Cerebellar nuclear complex (tissue), 1 donor: ENCODE measurements around the gene IL31RA.
"Not testable (repeated sequence)": the region's sequence is repeated elsewhere in the genome, so short reads cannot be mapped to it uniquely, and the experiment has no call there.

Experiments
- DNase-seq, 2 experiments: peaks; one replicate each; lab custom pipeline; 2025; lab: John Stamatoyannopoulos, UW

Gene IL31RA

DNA sequence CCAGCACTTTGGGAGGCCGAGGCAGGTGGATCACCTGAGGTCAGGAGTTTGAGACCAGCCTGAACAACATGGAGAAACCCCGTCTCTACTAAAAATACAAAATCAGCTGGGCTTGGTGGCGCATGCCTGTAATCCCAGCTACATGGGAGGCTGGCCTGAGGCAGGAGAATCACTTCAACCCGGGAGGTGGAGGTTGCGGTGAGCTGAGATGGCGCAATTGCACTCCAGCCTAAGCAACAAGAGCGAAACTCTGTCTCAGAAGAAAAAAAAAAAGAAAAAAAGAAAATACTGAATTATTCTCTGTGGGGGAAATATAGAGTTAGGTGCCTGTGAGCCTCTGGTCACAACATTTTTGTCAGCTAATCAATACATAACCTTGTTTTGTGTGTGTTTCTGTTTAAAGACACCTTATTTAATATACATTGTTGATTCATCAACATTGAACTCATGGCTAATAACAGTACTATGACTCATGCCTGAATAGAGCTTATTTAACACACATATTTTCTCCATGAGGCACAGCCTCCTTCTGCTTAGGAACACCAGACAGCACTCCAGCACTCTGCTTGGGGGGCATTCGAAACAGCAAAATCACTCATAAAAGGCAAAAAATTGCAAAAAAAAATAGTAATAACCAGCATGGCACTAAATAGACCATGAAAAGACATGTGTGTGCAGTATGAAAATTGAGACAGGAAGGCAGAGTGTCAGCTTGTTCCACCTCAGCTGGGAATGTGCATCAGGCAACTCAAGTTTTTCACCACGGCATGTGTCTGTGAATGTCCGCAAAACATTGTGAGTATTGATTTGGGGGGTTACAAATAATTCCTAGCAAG is at the start of gene IL31RA:
IL31RA (plus strand) TSS at position 519 of the 836 bp plus-strand sequence; CDS start at position 733, 214 bp downstream.
- DNase-seq: no peak

DNA sequence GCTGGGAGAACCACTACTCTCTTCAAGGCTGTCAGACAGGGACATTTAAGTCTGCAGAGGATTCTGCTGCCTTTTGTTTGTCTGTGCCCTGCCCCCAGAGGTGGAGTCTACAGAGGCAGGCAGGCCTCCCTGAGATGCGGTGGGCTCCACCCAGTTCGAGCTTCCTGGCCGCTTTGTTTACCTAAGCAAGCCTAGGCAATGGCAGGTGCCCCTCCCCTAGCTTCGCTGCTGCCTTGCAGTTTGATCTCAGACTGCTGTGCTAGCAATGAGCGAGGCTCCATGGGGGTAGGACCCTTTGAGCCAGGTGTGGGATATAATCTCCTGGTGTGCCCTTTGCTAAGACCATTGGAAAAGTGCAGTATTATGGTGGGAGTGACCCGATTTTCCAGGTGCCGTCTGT is 42.3 kb upstream of the IL31RA start:
- not testable (repeated sequence) for DNase-seq

DNA sequence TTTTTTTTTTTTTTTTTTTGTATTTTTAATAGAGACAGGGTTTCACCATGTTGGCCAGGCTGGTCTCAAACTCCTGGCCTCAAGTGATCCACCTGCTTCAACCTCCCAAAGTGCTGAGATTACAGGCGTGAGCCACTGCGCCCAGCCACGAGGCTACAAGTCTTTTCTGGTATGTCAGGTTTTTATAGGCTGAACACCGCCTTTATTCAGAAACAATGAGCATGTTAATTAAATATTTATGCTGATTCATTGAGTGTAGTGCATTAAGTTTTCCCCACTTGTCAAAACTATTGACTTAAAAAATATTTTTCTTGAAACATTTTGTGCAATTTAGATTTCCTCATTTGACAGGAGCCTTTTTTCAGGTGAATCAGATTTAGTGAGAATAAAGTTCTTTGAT is 35.2 kb upstream of the IL31RA start:
- not testable (repeated sequence) for DNase-seq

DNA sequence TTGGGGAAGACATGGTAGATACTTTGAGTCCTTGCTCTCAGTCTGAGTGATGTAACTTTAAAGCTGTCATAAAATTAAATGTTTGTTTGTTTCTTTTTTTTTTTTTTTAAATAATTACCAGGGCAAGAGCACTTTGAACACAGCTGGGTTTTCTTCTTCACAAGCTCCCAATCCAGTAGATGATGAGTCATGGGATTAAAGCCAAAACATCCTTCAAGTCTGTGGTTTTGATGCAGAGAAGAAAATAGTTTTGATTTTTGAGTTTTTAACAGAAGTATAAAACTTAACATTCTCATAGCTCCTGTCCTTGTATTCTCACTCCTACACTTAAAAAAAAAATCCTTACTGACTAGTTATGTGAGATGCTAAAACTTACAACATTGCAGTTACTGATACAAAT is 34.8 kb upstream of the IL31RA start:
- DNase-seq: no peak

DNA sequence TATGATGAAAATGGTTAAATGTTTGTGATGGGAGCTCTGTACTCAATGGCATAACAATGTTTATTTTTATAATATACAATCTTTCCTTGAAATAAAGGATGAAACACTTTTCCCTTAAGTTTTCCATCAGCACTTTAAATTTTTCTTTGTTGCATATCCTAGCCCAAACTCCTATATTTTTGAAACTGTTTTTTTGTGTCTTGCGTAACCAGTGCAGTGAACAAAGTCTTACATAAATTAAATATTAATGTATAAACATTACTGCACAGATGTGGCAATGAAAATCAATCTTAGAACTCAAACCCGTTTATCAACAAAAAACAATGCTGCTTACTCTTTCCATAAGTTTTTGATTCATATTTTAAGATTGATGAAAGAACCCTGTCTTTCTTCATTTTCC is 34.1 kb upstream of the IL31RA start:
- DNase-seq: no peak

GRCh38 chr5:55820488-55820887 is 30.7 kb upstream of the IL31RA start:
- no peak for DNase-seq

DNA sequence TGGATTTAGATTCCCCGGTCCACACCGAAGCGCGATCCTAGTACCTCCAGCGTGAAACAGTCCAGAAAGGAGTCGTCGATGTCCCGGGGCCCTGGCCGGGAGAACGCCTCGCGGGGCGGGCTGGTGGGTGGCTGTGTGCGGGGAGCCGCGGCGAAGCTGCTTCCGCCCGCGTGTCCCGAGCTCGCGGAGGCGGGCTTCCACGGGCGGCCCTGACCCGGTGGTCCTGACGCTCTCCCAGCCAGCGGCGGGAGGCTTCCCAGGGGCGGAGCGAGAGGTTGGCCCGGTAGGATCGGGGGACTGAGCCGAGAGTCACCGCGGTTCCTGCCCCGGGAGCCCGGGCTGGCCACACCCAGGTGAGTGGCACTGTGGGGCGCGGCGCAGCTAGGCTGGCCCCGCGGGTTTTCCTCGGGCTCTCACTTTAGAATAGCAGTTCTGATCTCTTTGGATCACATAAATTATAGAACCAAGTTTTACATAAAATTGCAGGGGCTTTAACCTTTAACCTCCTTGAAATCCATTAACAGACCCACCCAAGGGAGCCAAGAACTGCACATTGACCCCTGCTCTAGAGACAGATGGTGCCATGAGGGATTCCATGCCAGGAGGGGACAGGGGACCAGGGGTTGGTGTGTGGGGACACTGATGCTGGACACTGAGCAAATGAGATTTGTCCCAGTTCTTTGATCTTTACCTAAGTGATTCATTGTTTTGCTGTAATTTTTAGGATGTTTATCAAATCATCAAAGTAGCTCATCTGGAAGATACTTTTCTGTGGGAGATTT is 29.2 kb upstream of the IL31RA start:
- DNase-seq: no peak

DNA sequence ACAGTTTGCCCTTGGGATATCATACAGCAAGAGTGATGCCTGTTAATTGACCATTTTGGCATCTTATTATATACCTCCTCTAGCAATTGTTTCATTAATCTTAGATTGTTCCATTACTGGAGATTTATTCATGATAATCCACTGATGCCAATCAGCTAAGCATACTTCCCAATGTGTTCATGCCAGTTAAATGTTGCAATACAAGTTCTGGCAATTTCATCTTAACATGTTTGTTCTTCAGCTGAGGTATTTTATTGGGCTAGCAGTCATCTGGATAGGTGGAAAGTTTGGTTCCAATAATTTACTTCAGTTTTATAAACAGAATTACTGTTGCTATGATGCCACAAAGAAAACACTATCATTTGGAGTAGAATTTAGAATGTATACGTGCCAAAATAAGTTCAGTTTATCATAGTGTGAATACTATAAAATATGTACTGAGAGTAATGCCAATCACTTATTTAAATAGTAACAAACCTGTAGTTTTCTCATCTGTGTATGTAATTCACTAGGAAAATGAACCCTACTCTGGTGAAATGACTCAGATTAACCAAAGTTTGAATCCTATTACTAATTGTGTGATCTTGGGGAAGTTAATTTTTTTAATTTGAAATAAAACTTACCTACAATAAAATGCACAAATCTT is 27.9 kb upstream of the IL31RA start:
- no peak for DNase-seq

- no peak for DNase-seq
Observed at GRCh38 chr5:55829956-55830355, 21.2 kb upstream of the IL31RA start.

DNA sequence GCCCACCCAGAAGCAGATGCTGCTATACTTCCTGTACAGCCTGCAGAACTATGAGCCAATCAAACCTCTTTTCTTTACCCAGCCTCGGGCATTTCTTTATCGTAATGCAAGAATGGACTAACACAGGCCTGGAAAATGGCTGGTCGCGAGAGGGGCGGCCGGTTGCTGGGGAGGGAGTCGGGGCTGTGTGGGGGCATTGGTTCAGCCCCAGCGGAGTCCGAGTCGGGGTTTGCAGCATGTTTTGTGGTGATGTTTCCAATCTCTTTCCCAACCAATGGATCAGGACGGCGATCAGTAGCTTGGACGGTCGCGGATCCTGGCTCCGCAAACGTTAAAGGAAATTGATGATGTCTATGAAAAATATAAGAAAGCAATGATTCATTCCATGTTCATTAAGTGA is 18.7 kb upstream of the IL31RA start:
- DNase-seq: no peak

- no peak for DNase-seq
Observed at GRCh38 chr5:55836191-55836590, 15.0 kb upstream of the IL31RA start.

GRCh38 chr5:55841976-55842375 is 9.2 kb upstream of the IL31RA start:
- DNase-seq: no peak

DNA sequence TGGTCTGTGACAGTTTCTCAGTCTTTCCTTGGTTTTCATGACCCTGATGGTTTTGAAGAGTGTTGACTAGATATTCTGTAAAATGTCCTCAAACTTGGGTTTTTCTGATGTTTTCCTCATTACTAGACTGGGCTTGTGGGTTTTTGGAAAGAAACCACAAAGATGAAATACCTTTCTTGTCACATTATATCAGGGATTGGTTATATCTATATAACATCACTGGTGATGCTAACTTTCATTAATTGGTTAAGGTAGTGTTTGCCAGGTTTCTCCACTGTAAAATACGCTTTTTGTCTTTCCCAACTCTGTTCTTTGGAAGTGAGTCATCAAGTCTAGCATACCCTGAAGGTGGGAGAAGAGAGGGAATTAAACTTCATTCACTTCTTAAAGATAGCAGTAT is 3.3 kb upstream of the IL31RA start:
- no peak for DNase-seq

DNA sequence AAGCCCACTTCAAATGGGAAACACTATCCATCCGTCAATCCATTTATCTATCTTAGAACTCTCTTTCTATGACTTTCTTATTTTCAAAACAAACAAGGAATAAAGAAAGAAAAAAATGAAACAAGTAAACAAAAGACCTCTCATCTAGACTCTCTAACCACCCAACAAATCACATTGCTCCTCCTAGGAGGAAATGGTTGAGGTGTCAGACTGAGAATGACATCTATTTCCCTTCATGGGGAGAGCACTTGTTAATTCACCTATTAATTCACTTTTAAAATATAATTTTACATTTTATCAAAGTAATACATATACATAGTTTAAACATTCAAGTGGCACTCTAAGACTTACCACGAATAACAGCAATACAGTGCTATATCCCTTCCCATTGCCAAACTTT is 2.4 kb upstream of the IL31RA start:
- DNase-seq: no peak

DNA sequence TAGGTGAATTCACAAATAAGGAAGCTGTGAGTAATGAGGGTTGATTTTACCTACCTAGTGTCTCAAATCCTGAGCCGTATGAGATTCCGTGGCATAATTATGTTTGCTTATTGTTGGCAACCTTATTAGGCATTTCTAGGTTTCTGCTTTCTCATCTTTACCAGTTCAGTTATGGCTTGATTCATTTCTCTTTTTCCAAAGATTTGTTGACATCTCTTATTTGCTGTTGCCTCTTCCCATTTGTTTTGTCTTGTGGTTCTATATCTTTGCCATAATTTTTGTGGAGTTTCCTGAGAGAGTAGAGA is 470 bp downstream of the IL31RA start:
- DNase-seq: no peak

DNA sequence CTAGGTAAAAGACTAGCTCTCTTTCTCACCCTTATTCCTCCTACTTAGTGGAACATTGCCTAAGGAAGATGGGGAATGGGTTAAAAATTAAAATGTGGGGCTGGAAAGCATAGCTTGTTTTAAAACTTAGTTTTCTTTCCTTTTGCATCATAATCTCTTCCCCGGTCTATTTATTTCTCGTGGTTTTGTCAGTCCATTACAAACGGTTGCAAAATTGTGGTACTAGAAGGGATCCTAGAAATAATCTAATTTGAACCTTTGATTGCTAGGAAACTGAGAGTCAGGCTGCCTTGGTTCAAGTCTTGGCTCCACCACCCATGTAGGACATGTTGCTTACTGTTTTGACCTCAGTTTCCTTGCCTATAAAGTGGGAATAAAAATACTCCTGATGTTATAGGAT is 1.3 kb downstream of the IL31RA start:
- no peak for DNase-seq

DNA sequence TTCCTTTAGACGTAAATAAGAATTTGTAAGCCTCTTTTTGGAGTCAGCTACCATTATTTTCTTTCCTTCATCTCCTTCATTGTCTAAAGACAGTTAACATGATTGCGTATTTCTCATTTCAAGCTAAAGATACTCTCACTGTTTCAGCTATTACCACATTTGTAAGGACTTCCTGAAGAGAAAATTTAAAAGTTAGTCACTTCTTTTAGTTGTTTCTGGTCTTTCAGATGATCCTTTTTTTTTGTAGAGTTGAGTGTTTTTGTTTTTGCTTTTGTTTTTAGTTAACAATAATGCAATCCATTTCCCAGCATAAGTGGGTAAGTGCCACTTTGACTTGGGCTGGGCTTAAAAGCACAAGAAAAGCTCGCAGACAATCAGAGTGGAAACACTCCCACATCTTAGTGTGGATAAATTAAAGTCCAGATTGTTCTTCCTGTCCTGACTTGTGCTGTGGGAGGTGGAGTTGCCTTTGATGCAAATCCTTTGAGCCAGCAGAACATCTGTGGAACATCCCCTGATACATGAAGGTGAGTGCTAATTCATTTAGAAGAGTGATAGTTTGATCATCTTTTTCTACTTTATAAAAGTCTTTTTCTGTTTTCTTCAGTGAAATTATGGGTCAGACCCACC is 2.0 kb downstream of the IL31RA start:
- DNase-seq: no peak

DNA sequence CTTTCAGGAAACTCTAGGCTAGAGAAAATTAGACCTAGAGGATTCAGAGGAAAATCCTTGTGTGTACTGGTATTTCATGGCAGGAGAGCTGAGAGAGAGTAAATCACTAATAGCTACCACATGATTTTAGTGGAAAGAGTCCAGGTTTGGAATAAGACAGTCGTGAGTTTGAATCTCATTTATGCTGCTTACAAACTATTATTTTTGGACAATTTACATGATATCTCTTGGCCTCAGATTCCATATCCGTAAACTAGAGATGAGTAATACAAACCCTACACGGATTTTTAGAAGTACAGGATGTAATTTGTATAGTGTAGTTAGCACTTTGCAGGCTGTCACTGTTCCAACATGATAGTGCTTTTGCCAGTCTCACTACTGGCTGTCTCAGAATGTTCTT is 2.7 kb downstream of the IL31RA start:
- DNase-seq: no peak

- no peak for DNase-seq
Observed at GRCh38 chr5:55855509-55855908, 4.4 kb downstream of the IL31RA start.

DNA sequence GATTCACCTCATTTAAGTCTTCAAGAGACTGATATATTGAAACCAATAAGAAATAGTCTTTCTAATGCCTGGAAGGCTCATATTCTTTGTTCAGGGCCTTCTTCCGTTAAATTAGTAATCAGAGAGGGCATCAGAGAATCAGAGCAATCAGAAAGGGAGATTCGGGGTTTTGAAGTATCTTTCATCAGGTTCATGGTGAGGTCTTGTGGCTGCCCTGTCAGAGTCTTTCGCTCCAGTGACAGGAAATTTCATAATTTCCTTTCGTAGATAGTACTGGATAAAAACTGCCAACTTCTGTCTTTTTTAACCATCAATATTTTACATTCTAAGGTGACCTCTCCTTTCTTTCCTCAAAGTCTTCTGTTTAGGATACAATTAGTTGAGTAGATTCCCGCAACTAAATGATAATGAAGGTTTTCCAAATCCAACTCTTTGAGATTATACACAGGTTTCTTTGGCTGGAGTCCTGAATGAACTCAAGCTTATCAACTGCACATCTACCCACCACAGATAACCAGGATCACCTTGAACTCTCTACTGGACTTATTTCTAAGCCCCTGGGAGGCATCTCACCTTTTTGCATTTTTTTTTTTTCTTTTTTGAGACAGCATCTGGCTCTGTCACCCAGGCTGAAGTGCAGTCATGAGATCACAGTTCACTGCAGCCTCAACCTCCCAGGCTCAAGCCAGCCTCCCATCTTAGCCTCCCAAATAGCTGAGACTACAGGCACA is 5.5 kb downstream of the IL31RA start:
- no peak for DNase-seq

DNA sequence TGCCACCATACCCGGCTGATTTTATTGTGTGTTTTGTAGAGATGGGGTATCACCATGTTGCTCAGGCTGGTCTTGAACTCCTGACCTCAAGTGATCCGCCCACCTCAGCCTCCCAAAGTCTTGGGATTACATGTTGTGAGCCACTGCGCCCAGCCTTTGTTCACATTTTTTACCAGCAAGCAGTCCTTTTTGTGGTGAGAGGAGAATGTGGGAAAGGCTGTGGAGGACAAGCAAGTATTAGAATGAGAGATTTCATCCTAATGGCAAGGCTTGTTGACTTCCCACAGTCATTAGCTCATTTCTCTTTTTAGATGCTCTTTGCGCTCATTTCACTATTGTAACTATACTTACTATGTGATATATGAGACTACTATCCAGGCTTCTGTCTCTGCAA is 6.1 kb downstream of the IL31RA start:
- no peak for DNase-seq

GRCh38 chr5:55858104-55858503 is 6.9 kb downstream of the IL31RA start:
- no peak for DNase-seq
